IPS-NIHi11 (cell line): ENCODE measurements around the gene DUSP11.
"Not testable (repeated sequence)": the region's sequence is repeated elsewhere in the genome, so short reads cannot be mapped to it uniquely, and the experiment has no call there.

Experiments used
- DNase-seq: peaks from one replicate; pipeline ENCODE4 v3.0.0; 2012; ENCODE audit warnings: mixed read lengths, low spot score

DUSP11 gene

GRCh38 chr2:73779467-73780236, at the start of gene DUSP11:
DUSP11 (minus strand) TSS chr2:73780103; CDS start chr2:73779974, 129 bp downstream.
- peak; percentile 96 for DNase-seq

- peak; percentile 97 for DNase-seq
Observed at GRCh38 chr2:73828818-73829570, 49.1 kb upstream of the DUSP11 start, which contains the start of gene STAMBP. STAMBP (plus strand) TSS chr2:73828961; CDS start chr2:73830857, 1,896 bp downstream.

- DNase-seq: no peak
Observed at GRCh38 chr2:73828389-73828817, 48.5 kb upstream of the DUSP11 start.

- DNase-seq: no peak
Observed at GRCh38 chr2:73827660-73828388, 47.9 kb upstream of the DUSP11 start.

GRCh38 chr2:73827018-73827417, 47.1 kb upstream of the DUSP11 start:
- no peak for DNase-seq

- no peak for DNase-seq
Observed at GRCh38 chr2:73825408-73825807, 45.5 kb upstream of the DUSP11 start.

GRCh38 chr2:73823916-73824523, 44.1 kb upstream of the DUSP11 start:
- peak; percentile 42 for DNase-seq

GRCh38 chr2:73823416-73823815, 43.5 kb upstream of the DUSP11 start:
- DNase-seq: no peak

GRCh38 chr2:73822991-73823390, 43.1 kb upstream of the DUSP11 start:
- no peak for DNase-seq

GRCh38 chr2:73822276-73822675, 42.4 kb upstream of the DUSP11 start:
- DNase-seq: no peak

- no peak for DNase-seq
Observed at GRCh38 chr2:73821669-73822068, 41.8 kb upstream of the DUSP11 start.

GRCh38 chr2:73821227-73821626, 41.3 kb upstream of the DUSP11 start:
- DNase-seq: no peak

GRCh38 chr2:73818296-73818695, 38.4 kb upstream of the DUSP11 start:
- DNase-seq: no peak

GRCh38 chr2:73812635-73813034, 32.7 kb upstream of the DUSP11 start:
- DNase-seq: no peak

GRCh38 chr2:73811878-73812277, 32.0 kb upstream of the DUSP11 start:
- DNase-seq: no peak

- DNase-seq: not testable (repeated sequence)
Observed at GRCh38 chr2:73783883-73784282, 4.0 kb upstream of the DUSP11 start, which contains the start of gene C2orf78. C2orf78 (plus strand) TSS chr2:73784183; CDS start chr2:73784310, 127 bp downstream.

GRCh38 chr2:73783402-73783801, 3.5 kb upstream of the DUSP11 start:
- not testable (repeated sequence) for DNase-seq

GRCh38 chr2:73780237-73780582, 307 bp upstream of the DUSP11 start:
- no peak for DNase-seq

GRCh38 chr2:73778867-73779466, 936 bp downstream of the DUSP11 start:
- DNase-seq: not testable (repeated sequence)

- no peak for DNase-seq
Observed at GRCh38 chr2:73776869-73777519, 2.9 kb downstream of the DUSP11 start.

- no peak for DNase-seq
Observed at GRCh38 chr2:73776381-73776780, 3.5 kb downstream of the DUSP11 start.
